ENCODE measurements around the gene SPTLC2.
"Not testable (repeated sequence)": the region's sequence is repeated elsewhere in the genome, so short reads cannot be mapped to it uniquely, and the experiment has no call there.

Gene SPTLC2

GRCh38 chr14:77622366-77622961 lies 6.0 kb upstream of the SPTLC2 start:
- DNase-seq: no peak

GRCh38 chr14:77620222-77620870 lies 3.9 kb upstream of the SPTLC2 start:
- no peak for DNase-seq

GRCh38 chr14:77618381-77618970 lies 2.0 kb upstream of the SPTLC2 start:
- no peak for DNase-seq

- DNase-seq: no peak
These were observed 344 bp downstream of the SPTLC2 start for GRCh38 chr14:77616133-77616453.

- DNase-seq: no peak
These were observed 890 bp downstream of the SPTLC2 start for GRCh38 chr14:77615361-77616132.

GRCh38 chr14:77613201-77613600 lies 3.2 kb downstream of the SPTLC2 start:
- DNase-seq: no peak

- DNase-seq: no peak
These were observed 4.3 kb downstream of the SPTLC2 start for GRCh38 chr14:77612011-77612620.

GRCh38 chr14:77610553-77610952 lies 5.9 kb downstream of the SPTLC2 start:
- no peak for DNase-seq

GRCh38 chr14:77609922-77610321 lies 6.5 kb downstream of the SPTLC2 start:
- no peak for DNase-seq

- DNase-seq: no peak
These were observed 8.6 kb downstream of the SPTLC2 start for GRCh38 chr14:77607741-77608302.

GRCh38 chr14:77605392-77605972 lies 11.0 kb downstream of the SPTLC2 start:
- DNase-seq: no peak

- no peak for DNase-seq
These were observed 12.7 kb downstream of the SPTLC2 start for GRCh38 chr14:77603654-77604255.

GRCh38 chr14:77603031-77603430 lies 13.4 kb downstream of the SPTLC2 start:
- no peak for DNase-seq

GRCh38 chr14:77601846-77602619 lies 14.4 kb downstream of the SPTLC2 start:
- no peak for DNase-seq

- DNase-seq: no peak
These were observed 16.5 kb downstream of the SPTLC2 start for GRCh38 chr14:77599889-77600288.

GRCh38 chr14:77598366-77599070 lies 17.9 kb downstream of the SPTLC2 start:
- no peak for DNase-seq

- DNase-seq: no peak
These were observed 22.9 kb downstream of the SPTLC2 start for GRCh38 chr14:77593501-77593961.

- no peak for DNase-seq
These were observed 25.5 kb downstream of the SPTLC2 start for GRCh38 chr14:77590845-77591485.

GRCh38 chr14:77589099-77589498 lies 27.3 kb downstream of the SPTLC2 start:
- no peak for DNase-seq

GRCh38 chr14:77588411-77589025 lies 27.9 kb downstream of the SPTLC2 start:
- DNase-seq: not testable (repeated sequence)

Data from cerebellar nuclear complex (tissue), 1 donor.